Fibroblast of villous mesenchyme (primary cell): ENCODE data around the gene VPS37B. TPM values are rescaled to one million over a fixed set of nuclear protein-coding genes. Genes with fewer than 3 reads are reported as not detected.

Experiments used
- DNase-seq: peaks from one replicate; pipeline ENCODE4 v3.0.0-alpha.2; 2010; ENCODE audit warnings: low read depth
- H3K4me3 ChIP-seq: 2 replicates; pipeline ENCODE4 v1.5.1; 2011; ENCODE audit warnings: low read depth, mild to moderate bottlenecking, low read length
- CTCF ChIP-seq: IDR thresholded peaks from 2 replicates; pipeline ENCODE4 v1.5.1; 2012; ENCODE audit warnings: low read depth, mild to moderate bottlenecking, low read length; ENCODE audit not compliant: insufficient read depth
- total RNA-seq: library from RNA; depleted of rRNA; stranded (reverse); fragments of >200 nt; gene quantifications from 2 replicates; pipeline ENCODE4 v1.2.3, GENCODE V29; 2012

VPS37B gene
- total RNA-seq, 1 donor = 21.2 TPM

GRCh38 chr12:122873540-122873939 is 22.4 kb downstream of the VPS37B start:
- H3K4me3 ChIP-seq = no peak overlapping the region
- no peak for DNase-seq
- no peak for TF ChIP-seq CTCF

- H3K4me3 ChIP-seq = no peak overlapping the region
- no peak for TF ChIP-seq CTCF
- no peak for DNase-seq
Measured at GRCh38 chr12:122872815-122873361, 23.0 kb downstream of the VPS37B start.

DNA sequence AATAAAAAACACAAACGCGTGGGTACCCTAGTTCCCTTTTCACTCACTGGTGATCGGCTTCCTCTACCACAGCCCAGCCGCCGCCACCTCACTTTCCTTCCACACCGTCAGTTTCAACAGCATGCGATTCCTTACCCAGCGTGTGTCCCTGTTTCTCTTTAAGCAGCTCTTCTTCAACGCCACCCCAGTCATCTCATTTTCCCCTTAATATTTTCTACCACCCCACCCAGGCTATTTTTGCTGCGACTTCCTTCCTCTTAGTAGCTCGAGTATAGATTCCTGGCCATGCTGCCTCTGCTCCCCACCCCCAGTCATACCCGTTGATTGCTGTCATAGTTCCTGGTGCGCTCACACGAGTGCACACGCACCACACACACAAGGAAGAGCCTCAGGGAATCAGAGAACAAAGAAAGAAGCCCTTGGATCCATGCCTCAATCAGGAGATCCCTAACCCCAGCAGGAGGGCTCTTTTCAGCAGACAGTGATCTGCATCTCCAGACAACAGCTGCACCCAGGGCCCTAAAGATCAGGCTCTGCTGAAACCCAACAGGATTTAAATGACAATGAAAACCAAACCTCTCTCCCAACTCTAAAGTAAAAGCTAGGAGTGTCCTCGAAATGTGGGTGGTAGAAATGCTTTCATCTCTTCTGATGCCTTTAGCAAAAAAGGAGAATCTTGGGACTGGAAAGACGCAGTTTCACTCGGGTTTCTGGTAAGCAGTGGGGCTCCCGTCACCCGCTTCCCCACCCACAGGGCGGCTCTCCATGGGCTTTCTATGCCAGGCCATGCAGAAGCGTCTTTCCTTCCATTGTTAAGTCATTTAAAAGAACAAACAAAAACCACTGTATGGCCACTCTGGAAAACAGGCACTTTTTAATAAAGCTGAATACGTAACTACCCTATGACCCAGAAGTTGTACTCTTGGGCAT is 23.8 kb downstream of the VPS37B start:
- no peak for TF ChIP-seq CTCF
- peak; percentile 73 for DNase-seq
- H3K4me3 ChIP-seq = peak overlapping the region; percentile 22

DNA sequence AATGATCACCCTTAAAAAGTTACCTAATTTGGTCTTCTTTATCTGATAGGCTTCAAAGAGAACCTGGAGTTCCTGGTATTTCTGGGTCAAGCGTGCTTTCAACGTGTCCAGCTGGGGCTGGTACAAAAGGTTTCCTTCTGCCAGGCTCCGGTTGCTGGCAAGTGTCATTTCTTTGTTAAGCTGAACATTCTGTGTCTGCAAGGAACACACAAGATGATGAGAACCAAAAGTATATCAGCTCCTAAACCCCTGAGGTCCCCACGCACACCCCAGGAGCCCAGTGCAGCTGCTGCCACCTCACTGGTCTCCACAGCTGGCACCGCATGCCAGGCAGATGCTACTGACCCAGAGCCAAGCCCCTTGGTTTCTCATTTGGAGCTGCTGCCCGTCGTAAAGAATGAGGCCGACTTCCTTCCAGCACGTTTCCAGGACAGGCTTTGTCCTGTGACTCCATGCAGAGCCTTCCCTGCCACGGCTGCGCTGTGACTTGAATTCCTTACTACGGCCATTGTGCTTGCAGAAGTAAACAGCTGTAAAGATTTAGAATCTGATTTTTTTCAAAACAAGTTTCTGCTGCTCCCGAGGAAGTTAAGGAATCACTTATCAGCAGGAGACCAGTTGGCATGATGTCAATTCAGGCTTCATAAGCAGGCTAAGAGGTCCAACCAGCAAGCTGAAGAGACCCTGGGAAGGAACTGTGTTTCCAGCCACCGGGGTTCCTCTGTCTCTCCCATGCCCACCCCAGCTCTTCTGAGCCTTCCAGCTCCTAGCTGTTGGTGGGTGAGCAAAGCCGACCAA is 24.9 kb downstream of the VPS37B start:
- no peak for TF ChIP-seq CTCF
- H3K4me3 ChIP-seq = peak overlapping the region; percentile 22
- peak; percentile 79 for DNase-seq

DNA sequence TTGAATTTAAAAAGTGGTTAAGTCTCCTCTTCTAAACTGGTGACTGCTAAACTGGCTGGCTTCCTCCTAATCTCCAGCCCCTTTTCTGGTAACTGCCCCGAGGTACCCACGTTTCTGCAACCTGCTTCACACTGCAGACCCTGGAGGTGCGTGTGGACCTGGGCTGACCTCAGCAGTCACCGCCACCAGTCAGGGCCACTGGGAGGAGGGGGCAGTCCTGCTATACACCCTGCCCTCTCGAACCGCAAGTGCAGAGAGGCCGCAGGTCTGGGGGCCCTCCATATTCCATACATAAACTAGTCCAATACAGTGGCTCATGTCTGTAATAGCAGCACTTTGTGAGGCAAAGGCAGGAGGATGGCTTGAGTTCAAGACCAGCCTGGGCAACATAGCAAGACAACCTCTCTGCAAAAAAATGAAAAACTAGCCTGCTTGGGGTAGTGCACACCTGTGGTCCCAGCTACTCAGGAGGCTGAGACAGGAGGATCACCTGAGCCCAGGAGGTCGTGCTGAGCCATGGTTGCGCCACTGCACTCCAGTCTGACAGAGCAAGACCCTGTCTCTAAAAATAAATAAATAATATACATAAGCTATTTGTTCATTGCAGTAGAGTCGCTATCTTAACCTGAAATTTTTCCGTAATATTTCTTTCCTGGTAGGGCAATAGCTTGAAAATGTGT is 25.6 kb downstream of the VPS37B start:
- no peak overlapping the region for H3K4me3 ChIP-seq
- no peak for DNase-seq
- no peak for TF ChIP-seq CTCF

DNA sequence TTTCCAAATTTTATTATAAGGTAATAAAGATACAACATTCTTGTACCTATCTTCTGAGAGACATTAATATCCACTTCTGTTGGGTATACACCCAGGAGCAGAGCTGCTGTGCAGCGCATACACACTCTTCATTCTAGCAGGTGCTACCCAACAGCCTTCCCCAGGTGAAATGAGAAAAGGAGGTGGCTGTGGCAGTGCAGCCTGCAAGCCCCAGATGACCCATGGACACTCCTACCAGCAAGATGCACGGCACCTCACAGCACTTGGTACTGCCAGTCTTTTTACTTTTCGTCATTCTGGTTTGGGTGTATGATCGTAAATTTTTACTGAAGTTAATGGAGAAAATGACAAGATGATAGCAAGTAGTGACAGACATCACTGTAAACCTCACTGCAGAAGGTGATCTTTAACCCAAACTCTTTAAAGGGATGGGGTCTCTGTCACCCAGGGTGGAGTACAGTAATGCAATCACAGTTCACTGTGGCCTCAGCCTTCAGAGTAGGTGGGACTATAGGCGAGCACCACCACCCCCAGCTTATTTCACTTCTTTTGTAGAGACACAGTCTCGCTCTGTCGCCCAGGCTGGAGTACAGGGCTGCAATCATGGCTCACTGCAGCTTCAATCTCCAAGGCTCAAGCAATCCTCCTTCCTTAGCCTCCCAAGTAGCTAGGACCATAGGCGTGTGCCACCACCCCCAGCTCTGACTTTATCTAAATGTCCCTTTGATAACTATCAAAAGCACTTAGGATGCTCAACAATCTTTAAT is 26.5 kb downstream of the VPS37B start:
- no peak for DNase-seq
- TF ChIP-seq CTCF = no peak

More for the DNA sequence above, 26.5 kb downstream of the VPS37B start:
- H3K4me3 ChIP-seq = no peak overlapping the region
